ENCODE results near the gene BPNT1.

BPNT1 gene

GRCh38 chr1:220046052-220046930 is 43.3 kb downstream of the BPNT1 start, which contains the start of gene EPRS1:
Gene EPRS1 (minus strand): TSS chr1:220046505. CDS start chr1:220046388, 117 bp downstream.
- H3K79me2 ChIP-seq (ENCODE audit: insufficient read depth, low read length), result peaks cover 47% of the 10 kb centered on the region
- no peaks in the 10 kb centered on the region for H3K9me3 ChIP-seq (ENCODE audit: insufficient read depth, low read length)
- peak within 1 kb of the TSS; percentile 76 for H3K27ac ChIP-seq (ENCODE audit: low read depth, low read length)
- H3K36me3 ChIP-seq (ENCODE audit: low read length), result no peaks in the 10 kb centered on the region
- no peaks in the 10 kb centered on the region for H3K9me2 ChIP-seq (replicated peaks; ENCODE audit: insufficient read depth, low read length)
- peaks cover 4% of the 10 kb centered on the region; the same call in 1 of the 2 replicates for H4K20me1 ChIP-seq (ENCODE audit: low read depth, low read length)
- H3F3A ChIP-seq (ENCODE audit: insufficient read depth), result peaks cover 10% of the 10 kb centered on the region; the same call in 1 of the 2 replicates
- peak within 1 kb of the TSS; percentile 94 for H3K9ac ChIP-seq (ENCODE audit: low read length)
- H2AFZ ChIP-seq (ENCODE audit: low read depth, low read length, severe bottlenecking), result peak within 1 kb of the TSS; percentile 90
- TF ChIP-seq CTCF (IDR thresholded peaks at IDR 0.05; ENCODE audit: insufficient read depth, low read length, poor library complexity, severe bottlenecking) (peak; percentile 16), EZH2phosphoT487 (conservative IDR thresholded peaks at IDR 0.05; ENCODE audit: low read length) (no peak)
- H3K4me3 ChIP-seq (ENCODE audit: insufficient read depth, low read length, poor library complexity, severe bottlenecking), result peak within 1 kb of the TSS; percentile 86
- peak within 1 kb of the TSS; percentile 85 for H3K4me2 ChIP-seq (ENCODE audit: low read depth, low read length, poor library complexity, severe bottlenecking)
- no peaks in the 10 kb centered on the region for H3K27me3 ChIP-seq (ENCODE audit: low read length)

GRCh38 chr1:220045356-220046051 is 44.1 kb downstream of the BPNT1 start:
- Histone ChIP-seq H3K9ac (ENCODE audit: low read length) (peak overlapping the region; percentile 94), H3F3A (ENCODE audit: insufficient read depth) (peaks cover 10% of the 10 kb centered on the region; the same call in 1 of the 2 replicates), H3K9me2 (replicated peaks; ENCODE audit: insufficient read depth, low read length) (no peaks in the 10 kb centered on the region), H3K9me3 (ENCODE audit: insufficient read depth, low read length) (no peaks in the 10 kb centered on the region), H2AFZ (ENCODE audit: low read depth, low read length, severe bottlenecking) (peak overlapping the region; percentile 78), H3K27me3 (ENCODE audit: low read length) (no peaks in the 10 kb centered on the region), H3K4me3 (ENCODE audit: insufficient read depth, low read length, poor library complexity, severe bottlenecking) (peak overlapping the region; percentile 86), H3K4me2 (ENCODE audit: low read depth, low read length, poor library complexity, severe bottlenecking) (peak overlapping the region; percentile 74), H3K36me3 (ENCODE audit: low read length) (no peaks in the 10 kb centered on the region), H3K79me2 (ENCODE audit: insufficient read depth, low read length) (peaks cover 54% of the 10 kb centered on the region), H3K27ac (ENCODE audit: low read depth, low read length) (peak overlapping the region; percentile 70), H4K20me1 (ENCODE audit: low read depth, low read length) (peaks cover 4% of the 10 kb centered on the region; the same call in 1 of the 2 replicates)
- TF ChIP-seq CTCF (IDR thresholded peaks at IDR 0.05; ENCODE audit: insufficient read depth, low read length, poor library complexity, severe bottlenecking) (no peak), EZH2phosphoT487 (conservative IDR thresholded peaks at IDR 0.05; ENCODE audit: low read length) (no peak)

DNA sequence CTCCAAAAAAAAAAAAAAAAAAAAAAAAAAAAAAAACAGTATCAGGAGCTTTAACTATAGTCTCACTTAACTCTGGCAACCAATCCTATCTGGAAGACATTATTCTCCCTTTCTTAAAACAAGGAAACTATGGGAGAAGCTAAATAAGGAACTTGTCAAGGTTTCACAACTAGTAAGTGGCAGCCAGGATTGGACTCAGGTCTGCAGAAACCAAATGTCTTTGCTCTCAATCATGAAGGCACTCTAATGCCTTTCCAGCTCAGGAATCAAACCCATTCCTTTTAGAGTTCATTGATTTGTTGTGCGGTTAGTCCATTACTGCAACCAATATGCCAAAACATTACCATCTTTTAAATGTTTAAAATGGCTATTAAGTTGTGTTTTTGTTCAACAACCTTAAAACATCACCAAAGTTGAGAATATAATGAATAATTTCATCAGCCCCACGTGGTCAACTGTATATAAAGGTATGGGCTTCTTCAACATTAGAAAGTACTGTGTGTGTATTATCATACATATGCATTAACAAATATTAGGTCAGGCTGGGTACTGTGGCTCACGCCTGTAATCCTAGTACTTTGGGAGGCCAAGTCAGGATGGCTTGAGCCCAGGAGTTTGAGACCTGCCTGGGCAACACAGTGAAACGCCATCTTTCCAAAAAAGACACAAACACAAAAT is 44.8 kb downstream of the BPNT1 start:
- H4K20me1 ChIP-seq (ENCODE audit: low read depth, low read length), result peaks cover 4% of the 10 kb centered on the region; the same call in 1 of the 2 replicates
- peak overlapping the region; percentile 86 for H3K4me3 ChIP-seq (ENCODE audit: insufficient read depth, low read length, poor library complexity, severe bottlenecking)
- H3K9ac ChIP-seq (ENCODE audit: low read length), result peak overlapping the region; percentile 94
- H3K27ac ChIP-seq (ENCODE audit: low read depth, low read length), result peak overlapping the region; percentile 10; the same call in 1 of the 2 replicates
- H3K9me2 ChIP-seq (replicated peaks; ENCODE audit: insufficient read depth, low read length), result no peaks in the 10 kb centered on the region
- TF ChIP-seq EZH2phosphoT487 (conservative IDR thresholded peaks at IDR 0.05; ENCODE audit: low read length) (no peak), CTCF (IDR thresholded peaks at IDR 0.05; ENCODE audit: insufficient read depth, low read length, poor library complexity, severe bottlenecking) (no peak)
- peaks cover 61% of the 10 kb centered on the region for H3K79me2 ChIP-seq (ENCODE audit: insufficient read depth, low read length)
- H3K9me3 ChIP-seq (ENCODE audit: insufficient read depth, low read length), result no peaks in the 10 kb centered on the region
- H3K4me2 ChIP-seq (ENCODE audit: low read depth, low read length, poor library complexity, severe bottlenecking), result peak overlapping the region; percentile 74
- no peak overlapping the region for H2AFZ ChIP-seq (ENCODE audit: low read depth, low read length, severe bottlenecking)
- H3K27me3 ChIP-seq (ENCODE audit: low read length), result no peaks in the 10 kb centered on the region
- H3F3A ChIP-seq (ENCODE audit: insufficient read depth), result peaks cover 10% of the 10 kb centered on the region; the same call in 1 of the 2 replicates
- H3K36me3 ChIP-seq (ENCODE audit: low read length), result peaks cover 3% of the 10 kb centered on the region; the same call in 1 of the 2 replicates

Measured in SU-DHL-6 (cell line).